Measurements from ENCODE around the gene BLNK. TPM values are rescaled to one million over a fixed set of nuclear protein-coding genes. Genes with fewer than 3 reads are reported as not detected.

Gene BLNK
- total and polyA plus RNA-seq, 2 experiments from 2014 or later, result 0.11 TPM; not detected in 1

- Histone ChIP-seq H3F3A (replicated peaks; ENCODE audit: low read depth) (no peaks in the 10 kb centered on the region), H3K9me2 (ENCODE audit: insufficient read depth) (no peaks in the 10 kb centered on the region; the same call in none of the 2 replicates), H3K4me2 (no peak overlapping the region), H2AFZ (no peak overlapping the region), H4K20me1 (replicated peaks; ENCODE audit: insufficient read depth) (no peaks in the 10 kb centered on the region), H3K27ac (ENCODE audit: low read depth) (no peak overlapping the region), H3K79me2 (replicated peaks; ENCODE audit: insufficient read depth) (no peaks in the 10 kb centered on the region), H3K4me3 (no peak overlapping the region), H3K27me3 (ENCODE audit: insufficient read depth) (no peaks in the 10 kb centered on the region), H3K36me3 (ENCODE audit: insufficient read depth) (no peaks in the 10 kb centered on the region), H3K4me1 (ENCODE audit: insufficient read depth) (0 out of 2 replicates have a peak, but pooled peaks cover 4% of the 10 kb centered on the region)
- Mint-ChIP-seq H3K9me3 (no peaks in the 10 kb centered on the region), H3K36me3 (ENCODE audit: low read depth) (no peaks in the 10 kb centered on the region), H3K27me3 (ENCODE audit: insufficient read depth, low read depth, poor library complexity) (no peaks in the 10 kb centered on the region), H3K4me3 (no peak overlapping the region), H3K4me1 (peaks cover 3% of the 10 kb centered on the region; the same call in 2 of the 3 replicates), H3K27ac (no peak overlapping the region)
- ATAC-seq (no peak), DNase-seq (ENCODE audit: low spot score) (no peak)
- TF ChIP-seq REST (IDR thresholded peaks at IDR 0.05; ENCODE audit: unreplicated experiment) (no peak), NANOG (IDR thresholded peaks at IDR 0.05; ENCODE audit: borderline replicate concordance) (no peak), EZH2phosphoT487 (IDR thresholded peaks at IDR 0.05; ENCODE audit: unreplicated experiment) (no peak), CREB1 (CRISPR knock-in tag; IDR thresholded peaks at IDR 0.05; ENCODE audit: low read depth) (no peak), EZH2 (IDR thresholded peaks at IDR 0.05; ENCODE audit: low read depth, unreplicated experiment) (no peak), JUNB (IDR thresholded peaks at IDR 0.05; ENCODE audit: unreplicated experiment) (no peak), ETS1 (IDR thresholded peaks at IDR 0.05) (no peak), STAT1 (IDR thresholded peaks at IDR 0.05; ENCODE audit: unreplicated experiment) (no peak), ZNF114 (CRISPR knock-in tag; IDR thresholded peaks at IDR 0.05) (no peak), POLR2AphosphoS5 (IDR thresholded peaks at IDR 0.05; ENCODE audit: low read depth) (no peak), ZNF331 (CRISPR knock-in tag; IDR thresholded peaks at IDR 0.05; ENCODE audit: low read depth) (no peak), ZNF462 (CRISPR knock-in tag; IDR thresholded peaks at IDR 0.05) (no peak), CTCF (conservative IDR thresholded peaks at IDR 0.05; ENCODE audit: low read depth in 2 of 2) (no peak)
Observed at GRCh38 chr10:96272316-96273280, 1.2 kb upstream of the BLNK start.
